ENCODE data around the gene GPR153.

Gene GPR153

GRCh38 chr1:6298530-6298929, 37.6 kb upstream of the GPR153 start:
- TF ChIP-seq JUND (IDR thresholded peaks at IDR 0.05; ENCODE audit: low read depth): no peak
- no peak for DNase-seq (ENCODE audit: low read depth in 1 of 2, low spot score in 1 of 2)
- in situ Hi-C loops (cut with HindIII; ENCODE audit: low pct_unique_long_range_greater_than_20kb, low sequenced_read_pairs): no loop called here

- in situ Hi-C loops (cut with HindIII; ENCODE audit: low pct_unique_long_range_greater_than_20kb, low sequenced_read_pairs): no loop called here
- no peak for TF ChIP-seq JUND (IDR thresholded peaks at IDR 0.05; ENCODE audit: low read depth)
- no peak for DNase-seq (ENCODE audit: low read depth in 1 of 2, low spot score in 1 of 2)
Measured at GRCh38 chr1:6295910-6296309, 35.0 kb upstream of the GPR153 start.

DNA sequence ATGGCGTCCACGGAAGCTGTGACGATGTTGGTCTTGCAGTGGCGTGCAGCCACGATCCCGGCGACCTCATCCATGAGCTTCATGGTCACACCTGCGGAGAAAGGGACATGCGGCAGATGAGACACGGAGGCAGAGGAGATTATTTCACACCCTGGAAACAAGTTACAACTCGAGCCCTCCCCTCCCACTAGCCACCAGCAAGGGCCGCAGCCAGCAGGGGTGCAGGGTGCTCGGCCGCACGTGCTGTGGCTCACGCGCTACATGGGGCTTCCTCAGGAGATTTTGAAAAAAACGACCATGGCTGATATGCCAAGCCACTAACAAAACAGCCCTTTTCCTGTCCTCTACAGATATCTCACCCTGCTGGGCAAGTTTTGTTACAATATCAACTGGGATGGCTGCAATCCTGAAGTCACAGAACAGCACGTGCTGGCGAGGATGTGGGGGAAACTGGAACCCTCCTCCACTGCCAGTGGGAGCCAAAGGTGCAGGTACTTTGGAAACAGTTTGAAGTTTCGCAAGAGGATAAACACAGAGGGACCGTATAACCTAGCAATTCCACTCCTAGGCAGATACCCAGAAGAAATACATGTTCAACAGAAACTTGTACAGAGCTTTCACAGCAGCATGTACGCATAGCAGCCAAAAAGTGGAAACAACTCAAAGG, 34.1 kb upstream of the GPR153 start:
- in situ Hi-C loops (cut with HindIII; ENCODE audit: low pct_unique_long_range_greater_than_20kb, low sequenced_read_pairs): no loop called here
- DNase-seq (ENCODE audit: low read depth in 1 of 2, low spot score in 1 of 2): no peak
- TF ChIP-seq JUND (IDR thresholded peaks at IDR 0.05; ENCODE audit: low read depth): no peak

DNA sequence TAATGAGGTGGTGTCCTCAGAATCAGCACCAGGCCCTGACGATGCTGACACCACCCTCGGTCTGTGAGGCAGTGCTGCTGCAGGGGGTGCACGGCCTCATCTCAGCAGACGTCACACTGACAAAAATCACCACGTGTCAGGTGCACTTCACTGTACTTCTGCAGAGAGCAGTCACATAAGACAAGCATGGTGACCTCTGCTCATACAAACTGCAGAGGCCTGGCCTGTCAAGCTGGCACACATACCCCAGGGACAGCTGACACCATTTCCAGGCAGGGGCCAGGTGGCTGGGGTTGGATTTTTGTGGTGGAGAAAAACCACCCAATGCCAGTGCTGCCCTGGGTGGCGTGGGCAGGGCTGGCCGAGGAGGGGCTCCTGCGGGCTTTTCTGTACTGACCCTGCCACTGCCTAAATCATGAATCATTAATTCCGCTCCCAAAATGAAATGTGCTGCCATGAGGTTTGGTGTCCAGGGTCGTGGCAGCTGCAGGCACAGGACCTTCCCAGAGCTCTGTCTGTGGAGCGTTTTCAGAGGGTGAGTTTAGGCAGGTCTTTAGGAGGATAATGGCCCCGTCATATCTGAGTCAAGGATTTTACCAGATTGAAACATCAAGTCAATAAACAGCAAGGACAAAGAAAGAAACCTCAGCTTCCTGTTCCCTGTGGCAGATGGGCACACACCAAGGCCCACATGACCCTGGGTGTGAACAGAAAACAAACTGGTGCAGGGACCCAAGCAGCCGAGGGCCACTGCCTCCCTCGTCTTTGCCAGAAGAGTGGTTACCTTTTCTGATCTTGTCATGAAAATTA, 33.4 kb upstream of the GPR153 start:
- in situ Hi-C loops (cut with HindIII; ENCODE audit: low pct_unique_long_range_greater_than_20kb, low sequenced_read_pairs): no loop called here
- DNase-seq (ENCODE audit: low read depth in 1 of 2, low spot score in 1 of 2): no peak
- TF ChIP-seq JUND (IDR thresholded peaks at IDR 0.05; ENCODE audit: low read depth): no peak

DNA sequence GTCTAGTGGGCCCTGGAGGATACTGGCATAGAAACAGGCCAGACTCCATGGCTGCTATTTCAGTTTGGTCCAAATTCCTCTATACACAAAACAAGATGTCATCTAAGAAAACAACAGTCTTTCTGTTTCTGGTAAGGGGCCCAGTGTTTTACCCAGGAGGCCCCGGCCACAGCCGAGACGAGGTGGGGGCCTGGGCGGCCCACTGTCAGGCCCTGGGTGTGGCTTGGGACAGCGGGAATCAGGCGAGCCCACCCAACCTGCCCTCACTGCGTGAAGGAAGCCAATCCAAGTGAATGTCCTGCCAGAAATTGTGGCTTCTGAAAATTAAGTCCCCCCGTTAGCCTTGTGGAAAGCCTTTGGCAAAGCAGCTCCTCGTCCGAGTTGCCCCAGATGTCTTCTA, 31.2 kb upstream of the GPR153 start:
- DNase-seq (ENCODE audit: low read depth in 1 of 2, low spot score in 1 of 2): no peak
- no peak for TF ChIP-seq JUND (IDR thresholded peaks at IDR 0.05; ENCODE audit: low read depth)
- in situ Hi-C loops (cut with HindIII; ENCODE audit: low pct_unique_long_range_greater_than_20kb, low sequenced_read_pairs): no loop called here

GRCh38 chr1:6288665-6289064, 27.8 kb upstream of the GPR153 start:
- in situ Hi-C loops (cut with HindIII; ENCODE audit: low pct_unique_long_range_greater_than_20kb, low sequenced_read_pairs): no loop called here
- no peak for DNase-seq (ENCODE audit: low read depth in 1 of 2, low spot score in 1 of 2)
- TF ChIP-seq JUND (IDR thresholded peaks at IDR 0.05; ENCODE audit: low read depth): no peak

GRCh38 chr1:6288026-6288425, 27.1 kb upstream of the GPR153 start:
- in situ Hi-C loops (cut with HindIII; ENCODE audit: low pct_unique_long_range_greater_than_20kb, low sequenced_read_pairs): no loop called here
- no peak for DNase-seq (ENCODE audit: low read depth in 1 of 2, low spot score in 1 of 2)
- no peak for TF ChIP-seq JUND (IDR thresholded peaks at IDR 0.05; ENCODE audit: low read depth)

DNA sequence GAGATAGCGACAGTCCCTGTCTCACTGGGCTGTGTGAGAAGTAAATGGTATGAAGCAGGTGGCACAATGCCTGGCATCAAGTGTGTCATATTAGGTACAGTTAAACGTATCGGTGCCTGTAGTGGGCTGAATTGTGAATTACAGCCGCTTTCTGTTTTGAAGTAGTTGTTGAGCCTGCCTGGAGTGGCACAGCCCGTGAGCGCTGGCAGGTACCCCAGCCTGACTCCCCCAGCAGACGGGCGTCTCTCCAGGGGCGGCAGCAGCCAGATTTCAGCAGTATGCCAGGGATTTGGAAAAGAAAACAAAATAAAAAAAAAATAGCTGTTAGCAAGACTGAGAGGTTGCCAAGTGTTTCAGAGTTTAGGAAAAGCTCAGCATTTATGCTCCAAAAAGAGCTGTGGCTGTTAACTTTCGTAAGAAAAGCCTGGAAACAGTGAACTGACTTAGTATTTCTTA, 26.6 kb upstream of the GPR153 start:
- TF ChIP-seq JUND (IDR thresholded peaks at IDR 0.05; ENCODE audit: low read depth): no peak
- no peak for DNase-seq (ENCODE audit: low read depth in 1 of 2, low spot score in 1 of 2)
- in situ Hi-C loops (cut with HindIII; ENCODE audit: low pct_unique_long_range_greater_than_20kb, low sequenced_read_pairs): no loop called here

DNA sequence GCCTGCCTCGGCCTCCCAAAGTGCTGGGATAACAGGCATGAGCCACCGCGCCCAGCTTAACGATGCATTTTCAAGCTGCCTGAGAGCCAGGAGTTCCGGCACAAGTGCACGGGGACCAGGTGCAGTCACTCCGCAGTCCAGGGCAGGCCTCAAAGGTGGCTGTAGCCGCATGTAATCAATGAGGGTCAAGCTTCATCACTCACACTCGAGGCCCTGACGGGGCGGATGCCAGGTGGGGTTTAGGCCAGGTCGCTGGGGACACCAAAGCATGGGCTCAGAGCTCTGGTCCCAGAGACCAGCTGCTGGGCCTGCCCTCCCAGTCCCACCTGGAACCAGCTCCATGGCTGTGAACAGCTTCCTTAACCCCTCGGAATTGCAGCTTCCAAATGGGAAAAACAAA, 26.1 kb upstream of the GPR153 start:
- in situ Hi-C loops (cut with HindIII; ENCODE audit: low pct_unique_long_range_greater_than_20kb, low sequenced_read_pairs): no loop called here

DNA sequence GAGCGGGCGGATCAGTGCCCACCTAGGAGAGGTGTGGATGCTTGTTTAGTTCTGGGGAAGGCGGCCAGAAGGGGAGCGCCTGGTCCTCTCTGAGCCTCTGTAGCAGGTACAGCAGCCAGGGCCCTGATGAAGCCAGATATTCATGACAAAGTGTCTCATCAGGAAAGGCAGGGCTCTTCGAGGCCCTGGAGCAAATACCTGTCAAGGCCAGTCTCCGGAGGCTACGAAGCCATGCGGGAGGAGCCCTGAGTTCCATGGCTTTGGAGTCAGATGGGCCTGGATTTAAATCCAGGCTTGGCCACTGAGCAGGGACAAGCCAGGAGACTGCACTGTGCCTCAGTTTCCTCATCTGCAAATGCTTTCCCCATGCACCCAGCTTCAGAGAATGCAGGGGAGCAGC, 25.4 kb upstream of the GPR153 start:
- DNase-seq (ENCODE audit: low read depth in 1 of 2, low spot score in 1 of 2): no peak
- TF ChIP-seq JUND (IDR thresholded peaks at IDR 0.05; ENCODE audit: low read depth): no peak
- in situ Hi-C loops (cut with HindIII; ENCODE audit: low pct_unique_long_range_greater_than_20kb, low sequenced_read_pairs): no loop called here

More for the DNA sequence above, 26.1 kb upstream of the GPR153 start:
- no peak for TF ChIP-seq JUND (IDR thresholded peaks at IDR 0.05; ENCODE audit: low read depth)
- no peak for DNase-seq (ENCODE audit: low read depth in 1 of 2, low spot score in 1 of 2)

GRCh38 chr1:6285336-6285735, 24.4 kb upstream of the GPR153 start:
- in situ Hi-C loops (cut with HindIII; ENCODE audit: low pct_unique_long_range_greater_than_20kb, low sequenced_read_pairs): no loop called here
- TF ChIP-seq JUND (IDR thresholded peaks at IDR 0.05; ENCODE audit: low read depth): no peak
- DNase-seq (ENCODE audit: low read depth in 1 of 2, low spot score in 1 of 2): no peak

DNA sequence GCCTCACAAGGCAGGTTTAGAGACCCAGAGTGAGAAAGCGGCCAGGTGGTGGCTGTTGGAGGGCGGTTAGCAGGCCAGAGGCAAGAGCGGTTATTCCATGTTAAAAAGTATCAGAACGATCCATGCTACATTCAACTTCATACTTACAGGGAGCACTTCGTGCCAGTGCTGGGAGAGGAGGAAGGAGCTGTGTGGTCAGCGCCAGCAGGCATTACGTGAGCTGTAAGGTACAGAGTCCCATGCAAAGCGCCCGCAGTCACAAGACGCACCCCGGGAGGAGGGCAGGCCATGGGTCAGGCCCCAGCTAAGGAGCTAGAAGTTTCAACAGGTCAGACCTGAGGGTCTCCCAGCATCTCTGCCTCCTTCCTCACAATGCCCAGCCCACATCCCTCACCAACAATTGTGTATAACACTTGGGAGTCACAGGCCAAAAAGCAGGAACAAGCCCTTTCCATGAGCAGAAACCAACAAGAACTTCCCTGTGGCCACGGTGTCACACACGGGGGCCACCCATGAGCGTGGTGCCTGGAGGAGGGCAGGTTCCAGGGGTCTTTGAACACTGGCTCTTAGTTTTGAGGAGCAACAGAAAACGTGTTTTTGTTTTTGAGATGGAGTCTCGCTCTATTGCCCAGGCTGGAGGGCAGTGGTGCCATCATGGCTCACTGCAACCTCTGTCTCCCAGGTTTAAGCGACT, 21.8 kb upstream of the GPR153 start:
- no peak for TF ChIP-seq JUND (IDR thresholded peaks at IDR 0.05; ENCODE audit: low read depth)
- no peak for DNase-seq (ENCODE audit: low read depth in 1 of 2, low spot score in 1 of 2)
- in situ Hi-C loops (cut with HindIII; ENCODE audit: low pct_unique_long_range_greater_than_20kb, low sequenced_read_pairs): no loop called here
